IMR-90 (cell line): ENCODE measurements around the gene RAB8B.

ENCODE experiments used
- CEBPB ChIP-seq: IDR thresholded peaks from 2 replicates; pipeline ENCODE4 v1.6.1; 2012; ENCODE audit warnings: low read depth, low read length, improper control_type of control experiment
- CTCF ChIP-seq: conservative IDR thresholded peaks from 2 replicates; pipeline ENCODE4 v1.5.1; 2012; ENCODE audit warnings: mild to moderate bottlenecking, low read depth, low read length, improper control_type of control experiment
- MAZ ChIP-seq: IDR thresholded peaks from 2 replicates; pipeline ENCODE4 v1.6.1; 2012; ENCODE audit warnings: low read depth, mild to moderate bottlenecking, low read length, improper control_type of control experiment, moderate library complexity, borderline replicate concordance
- MXI1 ChIP-seq: IDR thresholded peaks from 2 replicates; pipeline ENCODE4 v1.6.1; 2012; ENCODE audit warnings: low read depth, mild to moderate bottlenecking, low read length, moderate library complexity, borderline replicate concordance
- NFE2L2 ChIP-seq: fragments of 150-350 bp; IDR thresholded peaks from 2 replicates; pipeline ENCODE4 v1.6.1; 2016; ENCODE audit warnings: low read depth, mild to moderate bottlenecking, low read length
- POLR2A ChIP-seq: IDR thresholded peaks from 2 replicates; pipeline ENCODE4 v1.6.1; 2012; ENCODE audit warnings: mild to moderate bottlenecking, low read depth, low read length
- RFX5 ChIP-seq: IDR thresholded peaks from 2 replicates; pipeline ENCODE4 v1.8.0; 2012; ENCODE audit warnings: low read depth, mild to moderate bottlenecking, low read length, moderate library complexity
- SMC3 ChIP-seq: fragments of 150-350 bp; IDR thresholded peaks from 2 replicates; pipeline ENCODE4 v1.6.1; 2016; ENCODE audit warnings: low read depth, mild to moderate bottlenecking, antibody characterized with exemption, low read length, moderate library complexity
- USF2 ChIP-seq: fragments of 150-350 bp; IDR thresholded peaks from 2 replicates; pipeline ENCODE4 v1.6.1; 2017; ENCODE audit warnings: mild to moderate bottlenecking, antibody characterized with exemption, low read length, low read depth

DNA sequence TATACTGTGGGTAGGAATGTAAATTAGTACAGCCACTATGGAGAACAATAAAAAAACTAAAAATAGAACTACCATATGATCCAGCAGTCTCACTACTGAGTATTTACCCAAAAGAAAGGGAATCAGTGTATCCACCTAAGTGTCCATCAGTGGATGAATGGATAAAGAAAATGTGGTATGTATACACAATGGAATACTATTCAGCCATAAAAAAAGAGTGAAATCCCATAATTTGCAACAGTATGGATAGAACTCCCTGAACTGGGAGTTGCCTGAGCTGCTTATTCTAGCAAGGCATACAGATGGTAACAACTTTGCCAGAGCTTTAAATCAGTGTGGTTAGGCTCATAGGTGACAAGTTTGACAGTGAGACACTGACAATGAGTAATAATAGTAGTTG, 71.9 kb downstream of the RAB8B start:
- TF ChIP-seq USF2 = no peak
- TF ChIP-seq CTCF = no peak
- TF ChIP-seq SMC3 = no peak
- no peak for TF ChIP-seq POLR2A
- TF ChIP-seq NFE2L2 = no peak
- TF ChIP-seq MXI1 = no peak
- TF ChIP-seq CEBPB = no peak
- TF ChIP-seq RFX5 = no peak
- no peak for TF ChIP-seq MAZ
